Measurements from ENCODE around the gene PSD4. TPM values are rescaled to one million over a fixed set of nuclear protein-coding genes. Genes with fewer than 3 reads are reported as not detected.
A peak's percentile ranks its signal among the peaks of the same experiment; 100 is the strongest.
"Not testable (repeated sequence)": the region's sequence is repeated elsewhere in the genome, so short reads cannot be mapped to it uniquely, and the experiment has no call there.

The PSD4 gene
- total RNA-seq, 1 experiment from 2014 or later, result 1.5 TPM

DNA sequence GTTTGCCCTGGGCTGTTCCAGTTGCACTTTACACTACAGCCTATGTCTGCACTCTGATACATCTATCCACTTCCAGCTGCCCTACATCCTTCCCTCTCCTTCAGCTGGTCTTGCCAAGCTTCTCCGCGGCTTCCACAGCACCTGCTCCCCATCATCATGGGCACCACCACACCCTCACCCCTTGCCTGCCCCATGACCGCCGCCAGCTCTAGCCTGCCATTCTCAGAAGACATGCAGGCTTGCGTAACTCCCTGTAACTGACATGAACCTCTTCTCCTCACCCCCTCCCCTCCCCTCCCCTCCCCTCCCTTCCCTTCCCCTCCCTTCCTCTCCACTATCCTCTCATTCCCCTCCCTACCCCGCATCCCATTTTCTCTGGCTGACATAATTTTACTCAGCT lies 59.0 kb downstream of the PSD4 start:
- no peaks in the 10 kb centered on the region for H3K27me3 ChIP-seq
- DNase-seq, result peak; percentile 66 to 78

DNA sequence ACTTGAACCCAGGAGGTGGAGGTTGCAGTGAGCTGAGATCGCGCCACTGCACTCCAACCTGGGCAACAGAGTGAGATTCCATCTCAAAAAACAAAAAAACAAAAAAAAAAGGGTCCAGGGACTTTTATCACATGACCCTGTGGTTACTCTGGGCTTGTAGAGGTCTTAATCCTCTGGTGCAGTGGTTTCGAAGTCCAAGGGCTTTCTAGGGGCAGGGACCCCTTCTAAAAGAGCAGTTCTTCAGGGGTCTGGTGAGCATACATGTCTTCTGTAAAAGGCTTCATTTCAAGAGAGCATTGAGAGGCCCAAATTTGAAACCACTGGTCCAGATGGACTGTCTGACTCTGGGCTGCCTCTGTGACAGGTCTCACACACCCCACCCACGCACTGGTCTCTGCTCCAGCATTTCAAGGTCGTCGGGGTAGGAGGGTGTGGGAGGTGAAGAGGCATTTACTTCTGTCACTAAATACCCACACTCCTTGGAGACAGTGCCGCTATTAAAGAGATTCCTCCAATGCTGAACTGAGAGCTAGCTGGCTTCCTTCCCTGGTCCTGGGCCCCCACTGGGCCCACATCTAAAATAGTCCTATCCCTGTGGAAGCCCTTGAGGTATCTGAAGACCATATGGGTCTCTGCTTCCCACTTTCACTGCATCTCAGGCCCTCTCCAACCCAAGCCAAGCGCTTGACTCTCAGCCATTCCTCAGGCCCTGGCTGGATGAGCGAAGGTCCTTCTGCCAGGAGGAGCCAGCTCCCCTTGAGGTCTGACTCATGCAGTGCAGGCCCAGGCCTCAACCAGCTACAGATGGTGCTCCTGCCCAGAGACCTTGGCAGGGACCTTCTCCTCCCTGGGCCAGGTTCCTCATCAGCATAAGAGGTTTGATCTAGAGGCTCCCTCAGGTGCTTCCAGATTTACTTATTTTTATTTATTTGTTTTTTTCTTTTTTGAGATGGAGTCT lies 60.1 kb downstream of the PSD4 start:
- H3K4me1 ChIP-seq, result peaks cover 12% of the 10 kb centered on the region
- 0 out of 2 replicates have a peak, but pooled peaks cover 8% of the 10 kb centered on the region for H3K36me3 ChIP-seq
- DNase-seq, result no peak
- H3K27ac ChIP-seq, result no peak overlapping the region
- H3K4me3 ChIP-seq, result no peak overlapping the region
- H3K27me3 ChIP-seq, result no peaks in the 10 kb centered on the region
- H3K9me3 ChIP-seq (replicated peaks), result no peaks in the 10 kb centered on the region

More for the DNA sequence above, 59.0 kb downstream of the PSD4 start:
- H3K36me3 ChIP-seq, result 0 out of 2 replicates have a peak, but pooled peaks cover 3% of the 10 kb centered on the region
- no peak overlapping the region for H3K27ac ChIP-seq
- H3K4me3 ChIP-seq, result no peak overlapping the region
- H3K4me1 ChIP-seq, result peaks cover 12% of the 10 kb centered on the region
- H3K9me3 ChIP-seq (replicated peaks), result no peaks in the 10 kb centered on the region

DNA sequence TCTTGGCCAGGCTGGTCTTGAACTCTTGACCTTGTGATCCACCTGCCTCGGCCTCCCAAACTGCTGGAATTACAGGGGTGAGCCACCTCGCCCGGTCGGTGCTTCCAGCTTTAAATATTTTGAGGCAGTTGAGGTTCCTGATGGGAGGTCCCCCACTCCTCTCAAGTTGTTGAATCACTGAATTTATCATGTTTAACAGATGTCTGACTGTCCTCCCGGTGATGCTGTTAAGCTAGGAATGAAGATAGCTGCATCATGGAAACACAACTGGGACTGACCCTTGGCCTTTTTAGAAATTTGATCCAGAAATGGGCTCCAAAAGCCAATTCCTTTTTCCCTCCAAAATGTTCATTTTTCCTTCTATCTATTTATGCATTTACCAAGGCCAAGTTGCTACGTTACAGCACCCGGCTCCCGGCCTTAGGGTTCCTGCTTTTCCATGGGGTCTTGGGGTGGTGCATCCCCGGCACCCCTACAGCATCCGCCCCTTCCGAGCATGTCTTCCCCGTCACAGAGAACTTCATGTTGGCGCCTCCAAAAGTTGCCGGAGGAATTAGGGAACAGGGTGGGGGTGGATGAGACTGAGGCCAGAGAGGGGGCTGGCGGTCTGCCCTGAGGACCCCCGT lies 61.1 kb downstream of the PSD4 start:
- Histone ChIP-seq H3K4me3 (peak overlapping the region; percentile 61), H3K27ac (peak overlapping the region; percentile 58), H3K27me3 (no peaks in the 10 kb centered on the region), H3K9me3 (replicated peaks) (no peaks in the 10 kb centered on the region), H3K36me3 (0 out of 2 replicates have a peak, but pooled peaks cover 10% of the 10 kb centered on the region), H3K4me1 (peaks cover 12% of the 10 kb centered on the region)
- no peak for DNase-seq

DNA sequence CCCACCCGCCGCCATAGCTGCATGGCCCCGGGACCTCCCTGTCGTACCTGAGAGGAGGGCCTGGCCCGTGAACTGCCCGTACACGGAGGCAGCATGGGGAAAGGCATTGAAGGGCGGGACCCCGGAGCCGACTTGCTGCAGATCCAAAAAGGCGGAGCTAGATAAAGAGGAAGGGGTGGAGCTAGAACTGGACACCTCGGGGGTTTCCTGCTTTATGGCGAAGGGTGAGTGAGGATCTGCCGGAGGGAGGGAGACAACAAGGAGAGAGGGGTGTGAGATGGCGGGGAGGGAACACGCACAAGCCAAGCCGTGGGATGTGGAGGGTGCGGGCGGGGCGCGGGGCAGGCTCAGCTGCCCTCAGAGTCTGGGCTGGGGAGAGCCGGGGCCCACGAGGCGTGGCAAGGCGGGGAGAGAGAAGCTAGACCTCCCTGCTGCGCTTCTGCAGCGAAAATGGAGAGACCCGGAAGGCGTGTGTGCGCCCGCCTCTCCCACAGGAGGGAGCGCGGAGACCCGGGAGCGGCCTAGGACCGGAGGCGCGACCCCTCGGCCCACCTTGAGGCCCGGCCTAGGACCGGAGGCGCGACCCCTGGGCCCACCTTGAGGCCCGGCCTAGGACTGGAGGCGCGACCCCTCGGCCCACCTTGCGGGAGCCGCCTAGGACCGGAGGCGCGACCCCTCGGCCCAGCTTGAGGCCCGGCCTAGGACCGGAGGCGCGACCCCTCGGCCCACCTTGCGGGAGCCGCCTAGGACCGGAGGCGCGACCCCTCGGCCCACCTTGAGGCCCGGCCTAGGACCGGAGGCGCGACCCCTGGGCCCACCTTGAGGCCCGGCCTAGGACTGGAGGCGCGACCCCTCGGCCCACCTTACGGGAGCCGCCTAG lies 61.8 kb downstream of the PSD4 start:
- Histone ChIP-seq H3K4me3 (peak overlapping the region; percentile 61), H3K27ac (peak overlapping the region; percentile 58), H3K36me3 (0 out of 2 replicates have a peak, but pooled peaks cover 10% of the 10 kb centered on the region), H3K4me1 (peaks cover 19% of the 10 kb centered on the region)
- not testable (repeated sequence) for H3K9me3 ChIP-seq (replicated peaks); H3K27me3 ChIP-seq
- DNase-seq, result peak; percentile 80 to 81

DNA sequence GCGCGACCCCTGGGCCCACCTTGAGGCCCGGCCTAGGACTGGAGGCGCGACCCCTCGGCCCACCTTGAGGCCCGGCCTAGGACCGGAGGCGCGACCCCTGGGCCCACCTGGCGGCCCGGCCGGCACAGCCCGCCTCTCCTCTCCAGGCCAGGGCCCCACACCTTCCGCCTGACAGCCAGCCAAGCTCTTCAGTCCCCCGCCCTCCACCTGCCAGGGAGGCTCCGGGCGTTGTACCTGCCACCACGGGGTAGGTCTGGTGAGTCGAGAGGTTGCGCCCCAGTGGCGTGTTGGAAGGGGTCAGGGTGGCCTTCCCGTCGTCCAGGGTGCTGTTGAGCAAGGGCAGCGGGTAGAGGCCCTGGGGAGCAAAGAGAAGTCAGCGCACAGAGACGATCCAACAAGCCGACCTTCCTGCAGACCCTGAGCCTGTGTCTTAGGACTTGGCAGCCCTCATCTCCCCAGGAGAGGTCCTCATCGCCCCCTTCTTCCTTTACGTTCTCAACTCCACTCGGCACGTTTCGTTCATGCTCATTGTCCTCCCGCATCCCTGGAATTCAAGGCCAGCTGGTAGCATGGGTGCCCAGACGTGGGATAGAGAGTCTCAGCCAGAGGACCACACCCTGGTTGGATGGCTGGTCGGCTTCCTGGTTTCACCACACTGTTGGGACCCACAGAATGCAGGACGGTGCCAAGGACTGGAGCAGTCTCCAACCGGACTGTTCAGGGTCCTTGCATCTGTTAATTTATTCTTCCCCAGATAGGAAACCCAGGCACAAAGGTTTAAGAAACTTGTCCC lies 62.8 kb downstream of the PSD4 start:
- Histone ChIP-seq H3K9me3 (replicated peaks) (no peaks in the 10 kb centered on the region), H3K4me3 (no peak overlapping the region), H3K27me3 (no peaks in the 10 kb centered on the region), H3K4me1 (peaks cover 27% of the 10 kb centered on the region), H3K36me3 (0 out of 2 replicates have a peak, but pooled peaks cover 10% of the 10 kb centered on the region), H3K27ac (no peak overlapping the region)
- DNase-seq, result no peak

DNA sequence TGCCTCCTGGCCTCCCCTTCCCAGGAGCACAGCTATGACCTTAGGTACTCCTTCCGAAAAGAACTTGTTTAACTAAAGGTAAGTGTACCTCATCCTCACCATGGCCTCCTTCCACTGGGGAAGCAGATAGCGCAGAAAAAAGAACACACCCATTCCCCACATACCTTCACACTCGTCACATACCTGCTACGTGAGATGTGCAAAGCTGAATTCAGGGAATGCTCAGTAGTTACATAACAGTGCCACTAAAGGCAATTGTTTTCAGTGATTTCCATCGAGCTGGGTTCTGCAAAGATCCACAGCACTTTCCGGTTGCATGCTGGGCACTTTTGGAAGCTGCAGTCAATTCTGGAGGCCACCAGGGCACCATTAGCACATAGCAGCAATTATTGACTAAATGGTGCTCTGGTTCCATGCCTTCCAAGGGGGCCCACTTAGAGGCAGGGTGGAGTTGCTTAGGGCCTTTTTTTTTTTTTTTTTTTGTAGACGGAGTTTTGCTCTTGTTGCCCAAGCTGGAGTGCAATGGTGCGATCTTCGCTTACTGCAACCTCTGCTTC lies 63.9 kb downstream of the PSD4 start:
- H3K4me3 ChIP-seq, result no peak overlapping the region
- H3K36me3 ChIP-seq, result 0 out of 2 replicates have a peak, but pooled peaks cover 10% of the 10 kb centered on the region
- H3K4me1 ChIP-seq, result peaks cover 21% of the 10 kb centered on the region
- no peaks in the 10 kb centered on the region for H3K27me3 ChIP-seq
- H3K9me3 ChIP-seq (replicated peaks), result no peaks in the 10 kb centered on the region
- no peak overlapping the region for H3K27ac ChIP-seq
- no peak for DNase-seq

DNA sequence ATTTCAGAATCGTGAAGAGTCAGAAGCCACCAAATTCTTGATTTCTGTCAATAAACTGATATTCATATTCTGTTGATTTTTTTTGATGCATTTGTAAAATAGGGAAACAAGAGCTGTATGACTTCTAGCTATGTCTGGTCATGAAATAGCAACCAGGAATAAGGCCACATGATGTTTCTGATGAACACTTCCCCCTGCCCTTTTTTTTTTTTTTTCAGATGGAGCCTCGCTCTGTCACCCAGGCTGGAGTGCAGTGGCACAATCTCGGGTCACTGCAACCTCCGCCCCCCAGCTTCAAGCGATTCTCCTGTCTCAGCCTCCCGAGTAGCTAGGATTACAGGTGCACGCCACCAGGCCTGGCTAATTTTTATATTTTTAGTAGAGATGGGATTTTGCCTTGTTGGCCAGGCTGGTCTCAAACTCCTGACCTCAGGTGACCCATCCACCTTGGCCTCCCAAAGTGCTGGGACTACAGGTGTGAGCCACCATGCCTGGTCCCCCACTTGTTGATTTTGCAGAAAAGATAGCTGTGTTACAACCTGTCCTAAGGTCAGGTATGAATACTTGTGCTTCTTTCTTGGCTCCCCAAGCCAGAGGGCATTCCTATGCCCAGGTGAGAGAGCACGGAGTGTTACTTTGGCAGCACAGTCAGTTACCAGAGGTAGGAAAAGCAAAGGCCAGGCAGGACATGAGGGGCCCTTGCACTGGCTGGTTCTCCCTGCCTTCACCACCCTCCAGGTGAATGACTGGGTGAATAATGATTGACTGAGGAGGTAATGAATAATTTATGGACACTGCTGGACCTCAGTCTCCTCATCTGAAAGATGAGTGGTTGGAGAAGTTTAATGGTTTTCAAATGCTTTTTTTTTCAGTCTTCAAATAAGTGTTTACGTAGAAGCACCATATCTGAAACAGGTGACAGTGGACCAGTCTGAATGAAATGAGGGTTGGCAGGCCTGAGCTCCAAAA lies 65.4 kb downstream of the PSD4 start:
- DNase-seq, result no peak
- no peak overlapping the region for H3K4me3 ChIP-seq
- H3K9me3 ChIP-seq (replicated peaks), result no peaks in the 10 kb centered on the region
- no peaks in the 10 kb centered on the region for H3K27me3 ChIP-seq
- no peak overlapping the region for H3K27ac ChIP-seq
- H3K4me1 ChIP-seq, result peaks cover 20% of the 10 kb centered on the region
- 0 out of 2 replicates have a peak, but pooled peaks cover 10% of the 10 kb centered on the region for H3K36me3 ChIP-seq

DNA sequence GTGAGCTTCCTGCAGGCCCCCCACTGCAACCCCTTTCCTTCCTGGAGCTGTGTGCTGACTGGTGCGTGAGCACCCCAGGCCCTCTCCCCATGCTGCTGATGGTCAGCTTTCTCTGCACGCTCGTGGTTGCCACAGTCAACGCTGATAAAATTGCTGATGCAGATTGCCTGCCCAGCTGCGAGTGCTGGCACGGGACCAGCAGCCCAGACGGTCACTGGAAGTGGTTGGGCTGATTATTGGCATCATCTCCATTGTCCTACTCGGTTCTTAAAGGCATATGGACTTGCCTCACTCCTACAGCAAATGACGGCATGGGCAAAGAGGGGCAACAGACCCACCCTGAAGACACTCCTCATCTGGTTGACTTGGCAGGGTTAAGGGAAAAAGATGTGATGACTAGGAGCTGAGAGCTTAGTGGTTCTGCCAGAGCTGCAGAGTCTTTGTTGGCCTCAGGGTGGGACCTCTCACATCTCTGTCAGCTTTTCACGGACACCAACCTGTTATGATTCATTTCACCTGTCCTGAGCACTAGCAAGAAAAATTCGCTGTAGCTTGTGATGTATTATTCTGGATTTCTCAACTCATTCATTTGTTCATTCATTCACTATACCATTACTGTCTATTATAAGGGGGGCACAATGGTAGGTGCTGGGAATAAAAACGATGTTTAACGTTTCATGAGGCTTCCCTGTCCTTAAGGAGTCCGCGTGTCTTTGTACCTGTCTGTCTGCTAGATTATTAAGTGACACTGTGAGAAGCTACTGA lies 66.6 kb downstream of the PSD4 start:
- peak overlapping the region; percentile 2; the same call in 1 of the 2 replicates for H3K27ac ChIP-seq
- H3K27me3 ChIP-seq, result no peaks in the 10 kb centered on the region
- no peaks in the 10 kb centered on the region for H3K9me3 ChIP-seq (replicated peaks)
- H3K36me3 ChIP-seq, result 0 out of 2 replicates have a peak, but pooled peaks cover 10% of the 10 kb centered on the region
- peak; percentile 59 to 65 for DNase-seq
- peaks cover 20% of the 10 kb centered on the region for H3K4me1 ChIP-seq
- H3K4me3 ChIP-seq, result no peak overlapping the region

DNA sequence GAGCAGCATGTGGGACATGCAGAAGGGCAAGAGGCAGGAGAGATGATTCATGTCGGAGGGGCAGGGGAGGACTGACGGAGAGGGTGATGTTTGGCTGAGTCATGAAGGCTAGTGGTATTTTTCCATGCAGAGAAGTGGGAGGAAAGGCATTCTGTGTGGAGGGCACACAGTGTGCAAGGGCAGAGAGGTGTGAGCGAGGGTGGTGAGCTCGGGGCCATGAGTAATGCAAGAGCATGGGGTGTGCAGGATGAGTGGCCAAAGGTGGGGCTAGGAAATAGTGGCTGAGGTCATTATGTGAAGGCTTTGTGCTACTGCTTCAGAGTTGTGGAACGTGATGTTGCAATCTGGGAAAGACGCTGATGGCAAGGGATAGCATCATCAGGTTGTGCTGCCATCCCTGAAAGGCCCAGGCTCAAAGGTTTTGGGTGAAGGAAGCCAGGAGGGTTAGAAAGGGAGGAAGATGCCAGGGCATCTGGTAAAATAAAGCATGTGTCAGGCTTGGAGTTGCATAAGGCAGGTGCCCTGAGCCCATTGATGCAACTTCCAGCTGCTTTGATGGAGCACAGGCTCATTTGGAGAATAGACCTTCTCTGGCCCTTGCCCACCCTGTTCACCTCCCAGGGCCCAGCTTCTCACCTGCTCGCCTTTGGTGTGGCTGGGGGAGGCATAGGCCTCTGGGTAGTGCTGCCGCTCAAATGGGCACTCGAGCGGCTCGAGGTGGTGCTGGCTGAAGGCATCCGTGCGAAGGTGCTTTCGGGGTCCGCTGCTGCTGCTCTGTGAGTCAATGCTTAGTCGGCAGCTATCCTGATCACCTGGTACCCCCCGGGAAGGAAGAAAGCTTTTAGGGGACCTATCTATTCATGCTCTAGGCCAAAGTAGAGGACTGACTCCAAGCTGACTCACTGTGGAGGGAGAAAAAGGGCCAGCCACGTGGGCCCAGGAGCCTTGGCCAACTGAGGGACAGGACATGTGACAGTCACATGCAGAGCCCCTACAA lies 67.4 kb downstream of the PSD4 start:
- Histone ChIP-seq H3K9me3 (replicated peaks) (no peaks in the 10 kb centered on the region), H3K36me3 (0 out of 2 replicates have a peak, but pooled peaks cover 10% of the 10 kb centered on the region), H3K4me1 (peaks cover 20% of the 10 kb centered on the region), H3K27ac (no peak overlapping the region; the same call in 1 of the 2 replicates), H3K27me3 (no peaks in the 10 kb centered on the region), H3K4me3 (no peak overlapping the region)
- DNase-seq, result peak; percentile 42 to 49

DNA sequence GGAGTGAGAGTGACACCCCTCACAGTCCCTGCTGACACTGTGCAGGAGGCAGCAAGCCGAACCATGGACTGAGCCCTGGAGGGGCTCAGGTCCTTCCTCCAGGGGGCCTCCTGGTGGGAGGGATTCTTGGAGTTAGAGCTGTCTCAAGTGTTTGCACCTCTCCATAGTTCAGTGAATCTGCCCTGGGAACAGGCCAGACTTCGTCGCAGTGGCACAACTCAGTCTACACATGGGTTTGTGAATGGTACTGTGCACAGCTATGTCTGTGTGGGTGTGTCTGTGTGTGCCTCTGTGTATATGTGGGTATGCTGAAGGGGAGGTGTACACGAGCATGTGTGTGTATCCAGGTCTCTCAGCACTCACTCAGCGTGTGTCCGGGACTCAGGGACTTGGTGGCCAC lies 68.6 kb downstream of the PSD4 start:
- Histone ChIP-seq H3K36me3 (0 out of 2 replicates have a peak, but pooled peaks cover 7% of the 10 kb centered on the region), H3K27ac (no peak overlapping the region), H3K27me3 (no peaks in the 10 kb centered on the region), H3K9me3 (replicated peaks) (no peaks in the 10 kb centered on the region), H3K4me1 (peaks cover 20% of the 10 kb centered on the region), H3K4me3 (no peak overlapping the region)
- no peak for DNase-seq

DNA sequence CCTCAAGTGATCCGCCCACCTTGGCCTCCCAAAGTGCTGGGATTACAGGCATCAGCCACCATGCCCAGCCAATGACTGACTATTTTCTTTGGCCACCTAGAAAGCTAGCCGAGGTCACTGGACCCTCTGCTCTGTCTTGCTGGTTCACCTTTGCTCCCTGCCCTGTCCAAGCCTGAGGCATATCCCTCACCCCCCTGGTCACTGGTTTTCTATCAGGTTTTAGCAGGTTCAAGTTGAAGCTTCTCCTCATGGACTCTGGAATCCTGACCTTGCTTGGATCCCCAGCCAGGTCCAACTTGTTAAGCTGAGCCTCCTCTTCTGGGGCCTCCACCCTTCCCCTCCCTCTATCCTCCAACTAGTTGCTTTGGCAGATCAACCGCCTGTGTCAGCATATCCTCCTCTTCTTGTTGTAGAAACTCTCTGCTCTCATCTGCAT lies 71.5 kb downstream of the PSD4 start:
- DNase-seq, result no peak
- peaks cover 15% of the 10 kb centered on the region for H3K4me1 ChIP-seq
- H3K27me3 ChIP-seq, result no peaks in the 10 kb centered on the region
- H3K27ac ChIP-seq, result no peak overlapping the region
- H3K9me3 ChIP-seq (replicated peaks), result 0 out of 2 replicates have a peak, but pooled peaks cover 3% of the 10 kb centered on the region
- H3K36me3 ChIP-seq, result no peaks in the 10 kb centered on the region
- no peak overlapping the region for H3K4me3 ChIP-seq

Data from SJCRH30 (cell line).